SU-DHL-6 (cell line): ENCODE results near the gene ASCL2.

Experiments
- CTCF ChIP-seq: fragments of 200-600 bp; sonication (generic); IDR thresholded peaks from one replicate; pipeline ENCODE4 v1.5.1; 2017; ENCODE audit warnings: antibody characterized with exemption, mild to moderate bottlenecking, low read length, moderate library complexity; ENCODE audit not compliant: insufficient read depth, poor library complexity, severe bottlenecking
- EZH2phosphoT487 ChIP-seq: fragments of 200-600 bp; sonication (generic), shearing (Covaris generic); conservative IDR thresholded peaks from 2 replicates; pipeline ENCODE4 v1.6.1; 2018; ENCODE audit warnings: mild to moderate bottlenecking, antibody characterized with exemption, low read length, moderate library complexity, mixed read lengths

GRCh38 chr11:2293531-2293971 lies 23.2 kb upstream of the ASCL2 start:
- no peak for TF ChIP-seq CTCF
- TF ChIP-seq EZH2phosphoT487, result no peak
